Fibroblast of lung (primary cell): Measurements from ENCODE around the gene MUSK. TPM values are rescaled to one million over a fixed set of nuclear protein-coding genes. Genes with fewer than 3 reads are reported as not detected.

Experiments
- DNase-seq, 2 donors: peaks; one replicate each; pipeline versions ENCODE4 v3.0.0 to v3.0.0-alpha.2; 2010; ENCODE audit warnings: low read depth in 2 of 2
- H2AFZ ChIP-seq: 2 replicates; pipeline ENCODE4 v1.5.1; 2012; ENCODE audit warnings: low read length, control low read depth, inconsistent platforms
- H3K27ac ChIP-seq: 2 replicates; pipeline ENCODE4 v1.5.1; 2011; ENCODE audit warnings: low read length, control low read depth; ENCODE audit not compliant: insufficient read depth
- H3K27me3 ChIP-seq: 2 replicates; pipeline ENCODE4 v1.5.1; 2011; ENCODE audit warnings: mild to moderate bottlenecking, low read length; ENCODE audit not compliant: control insufficient read depth, insufficient read depth
- H3K36me3 ChIP-seq: 2 replicates; pipeline ENCODE4 v1.5.1; 2011; ENCODE audit warnings: low read length; ENCODE audit not compliant: control insufficient read depth, insufficient read depth
- H3K4me1 ChIP-seq: 2 replicates; pipeline ENCODE4 v1.5.1; 2011; ENCODE audit warnings: low read length; ENCODE audit not compliant: control insufficient read depth, insufficient read depth; ENCODE audit errors: extremely low read depth
- H3K4me2 ChIP-seq: 2 replicates; pipeline ENCODE4 v1.5.1; 2011; ENCODE audit warnings: low read length, control low read depth; ENCODE audit not compliant: insufficient read depth; ENCODE audit errors: extremely low read depth
- H3K4me3 ChIP-seq, 4 experiments: fragments of 200-600 bp in 1 of 4; sonication (generic) in 1 of 4; replicated peaks in 1 of 4; 2 replicates each; pipeline ENCODE4 v1.5.1; 2011 to 2016; ENCODE audit warnings: low read length in 4 of 4, low read depth in 3 of 4, mild to moderate bottlenecking in 3 of 4, control low read depth in 2 of 4, inconsistent platforms in 1 of 4, mixed read lengths in 1 of 4; ENCODE audit not compliant: insufficient read depth in 1 of 4; ENCODE audit errors: control extremely low read depth in 1 of 4
- H3K79me2 ChIP-seq: 2 replicates; pipeline ENCODE4 v1.5.1; 2012; ENCODE audit warnings: mild to moderate bottlenecking, low read length, inconsistent platforms; ENCODE audit not compliant: control insufficient read depth, insufficient read depth
- H3K9ac ChIP-seq: 2 replicates; pipeline ENCODE4 v1.5.1; 2011; ENCODE audit warnings: mild to moderate bottlenecking, low read length, control low read depth; ENCODE audit not compliant: insufficient read depth
- H3K9me3 ChIP-seq: 2 replicates; pipeline ENCODE4 v1.5.1; 2012; ENCODE audit warnings: low read depth, low read length; ENCODE audit not compliant: control insufficient read depth, insufficient read depth
- H4K20me1 ChIP-seq: 2 replicates; pipeline ENCODE4 v1.5.1; 2011; ENCODE audit warnings: low read length; ENCODE audit not compliant: control insufficient read depth, insufficient read depth; ENCODE audit errors: extremely low read depth
- CTCF ChIP-seq, 2 donors: IDR thresholded peaks in 1 of 2; conservative IDR thresholded peaks in 1 of 2; 1 replicate in 1 of 2; 2 replicates in 1 of 2; pipeline ENCODE4 v1.5.1; 2011 to 2012; ENCODE audit warnings: low read length in 2 of 2, control low read depth in 1 of 2, inconsistent platforms in 1 of 2, low read depth in 1 of 2, mild to moderate bottlenecking in 1 of 2
- EZH2 ChIP-seq: IDR thresholded peaks from 2 replicates; pipeline ENCODE4 v1.5.1; 2012; ENCODE audit warnings: low read length, control low read depth, mild to moderate bottlenecking; ENCODE audit errors: missing control alignments
- polyA plus RNA-seq, 2 donors: library from polyadenylated mRNA; depleted of rRNA in 1 of 2; stranded (reverse) in 1 of 2; unstranded in 1 of 2; fragments of >200 nt; gene quantifications; 2 replicates each; pipeline ENCODE4 v1.2.1, GENCODE V29; 2011 to 2012; ENCODE audit warnings: missing spikeins in 1 of 2
- total RNA-seq: library from RNA; depleted of rRNA; stranded (reverse); fragments of >200 nt; gene quantifications from 2 replicates; pipeline ENCODE4 v1.2.1, GENCODE V29; 2014

The MUSK gene
- total and polyA plus RNA-seq, 2 donors (not counting 1 experiment from before 2014, with no cell fraction given): 0.31 to 0.66 TPM

- no peak overlapping the region for H3K9ac ChIP-seq
- peak in 1 of 2 donors; percentile 25 for DNase-seq
- TF ChIP-seq EZH2: no peak
- no peak for TF ChIP-seq CTCF (conservative IDR thresholded peaks at IDR 0.05 in 1 of 2, IDR thresholded peaks at IDR 0.05 in 1 of 2; ENCODE audit: low read depth in 1 of 2, low read length in 2 of 2)
- H4K20me1 ChIP-seq: no peaks in the 10 kb centered on the region
- peaks cover 44% of the 10 kb centered on the region for H3K4me1 ChIP-seq
- H3K4me2 ChIP-seq: no peak overlapping the region
- H3K79me2 ChIP-seq: no peaks in the 10 kb centered on the region
- no peaks in the 10 kb centered on the region for H3K27me3 ChIP-seq
- no peak overlapping the region for H3K4me3 ChIP-seq
- no peak overlapping the region for H3K27ac ChIP-seq
- no peak overlapping the region for H2AFZ ChIP-seq
- H3K9me3 ChIP-seq: no peaks in the 10 kb centered on the region
- no peaks in the 10 kb centered on the region for H3K36me3 ChIP-seq
Observed at GRCh38 chr9:110748251-110748893, 79.8 kb downstream of the MUSK start.

GRCh38 chr9:110750272-110750671 is 81.7 kb downstream of the MUSK start:
- Histone ChIP-seq H3K36me3 (no peaks in the 10 kb centered on the region), H3K27me3 (no peaks in the 10 kb centered on the region), H3K9me3 (no peaks in the 10 kb centered on the region), H3K4me1 (peaks cover 35% of the 10 kb centered on the region), H2AFZ (no peak overlapping the region), H4K20me1 (no peaks in the 10 kb centered on the region), H3K79me2 (no peaks in the 10 kb centered on the region), H3K4me2 (no peak overlapping the region), H3K4me3 (no peak overlapping the region), H3K27ac (no peak overlapping the region), H3K9ac (no peak overlapping the region)
- no peak for TF ChIP-seq EZH2
- no peak for DNase-seq

- no peaks in the 10 kb centered on the region for H4K20me1 ChIP-seq
- TF ChIP-seq EZH2 (no peak), CTCF (conservative IDR thresholded peaks at IDR 0.05 in 1 of 2, IDR thresholded peaks at IDR 0.05 in 1 of 2; ENCODE audit: low read depth in 1 of 2, low read length in 2 of 2) (no peak)
- H3K9ac ChIP-seq: no peak overlapping the region
- no peak overlapping the region for H2AFZ ChIP-seq
- H3K4me1 ChIP-seq: peaks cover 22% of the 10 kb centered on the region
- no peaks in the 10 kb centered on the region for H3K79me2 ChIP-seq
- no peak overlapping the region for H3K4me3 ChIP-seq
- H3K4me2 ChIP-seq: no peak overlapping the region
- no peak for DNase-seq
- H3K9me3 ChIP-seq: no peaks in the 10 kb centered on the region
- H3K27ac ChIP-seq: peak overlapping the region; percentile 72
- no peaks in the 10 kb centered on the region for H3K27me3 ChIP-seq
- H3K36me3 ChIP-seq: no peaks in the 10 kb centered on the region
Observed at GRCh38 chr9:110751971-110752370, 83.4 kb downstream of the MUSK start.
